Stimulated activated CD8-positive, alpha-beta memory T cell treated with anti-CD3 and anti-CD28 coated beads, Interleukin-4, amount 100 ng/mL, for 24 hours (primary cell): ENCODE results near the gene RAVER2.

ENCODE experiments used
- DNase-seq: peaks from one replicate; pipeline ENCODE4 v3.0.0-alpha.2; 2020; ENCODE audit warnings: low read depth

Gene RAVER2

GRCh38 chr1:64878931-64879611 is 134.2 kb downstream of the RAVER2 start:
- DNase-seq = no peak

- DNase-seq = no peak
Measured at GRCh38 chr1:64880449-64880848, 135.6 kb downstream of the RAVER2 start.

- DNase-seq = no peak
Measured at GRCh38 chr1:64881281-64881680, 136.4 kb downstream of the RAVER2 start.
